Effector CD4-positive, alpha-beta T cell (primary cell): Measurements from ENCODE around the gene CSN2. TPM values are rescaled to one million over a fixed set of nuclear protein-coding genes. Genes with fewer than 3 reads are reported as not detected.
"Not testable (repeated sequence)": the region's sequence is repeated elsewhere in the genome, so short reads cannot be mapped to it uniquely, and the experiment has no call there.

Experiments used
- DNase-seq: peaks from one replicate; pipeline ENCODE4 v3.0.0-alpha.2; 2020
- total RNA-seq: gene quantifications from one replicate; lab custom pipeline; 2026; lab: John Stamatoyannopoulos, UW

CSN2 gene, protein sequence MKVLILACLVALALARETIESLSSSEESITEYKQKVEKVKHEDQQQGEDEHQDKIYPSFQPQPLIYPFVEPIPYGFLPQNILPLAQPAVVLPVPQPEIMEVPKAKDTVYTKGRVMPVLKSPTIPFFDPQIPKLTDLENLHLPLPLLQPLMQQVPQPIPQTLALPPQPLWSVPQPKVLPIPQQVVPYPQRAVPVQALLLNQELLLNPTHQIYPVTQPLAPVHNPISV
- not detected for total RNA-seq

DNA sequence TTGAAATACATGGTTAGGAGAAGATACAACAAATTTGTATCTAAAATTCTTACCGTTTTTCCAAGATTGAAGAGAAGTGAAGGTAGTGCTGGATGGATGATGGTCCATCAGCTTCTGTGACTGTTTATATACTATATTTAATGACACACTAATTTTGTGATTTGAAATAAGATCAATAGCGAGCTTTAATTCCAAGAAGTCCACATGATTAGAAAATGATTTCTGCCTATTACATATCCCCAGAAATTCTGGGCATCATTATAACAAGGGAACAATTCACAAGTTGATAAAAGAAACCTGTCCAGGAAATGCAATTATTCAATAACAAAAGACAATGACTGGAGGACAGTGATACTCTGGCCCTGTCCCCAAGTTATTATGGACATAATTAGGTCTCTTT is at the start of gene CSN2:
Gene CSN2, minus strand, starts transcription at position 101 of the 400 bp plus-strand sequence. CDS start 4,733 bp downstream, outside the sequence.
- DNase-seq = no peak

DNA sequence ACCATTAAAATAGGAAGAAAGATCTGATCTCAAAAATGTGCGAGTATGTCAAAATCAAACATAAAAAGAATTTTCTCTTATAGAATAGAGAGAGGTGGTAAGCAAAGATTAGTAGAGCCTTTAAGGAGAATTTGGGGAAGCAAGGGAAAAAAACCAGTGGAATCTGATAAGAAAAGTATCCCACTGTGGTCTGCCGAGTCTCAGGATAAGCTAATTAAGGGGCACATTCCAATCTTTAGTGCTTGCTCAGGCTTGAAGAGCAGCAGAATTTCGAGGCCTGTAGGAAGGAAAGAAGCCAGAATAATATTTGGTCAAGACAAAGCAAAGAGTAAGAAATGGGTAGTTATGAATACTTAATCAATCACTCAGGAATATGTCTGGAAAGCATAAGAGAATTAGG is 43.2 kb upstream of the CSN2 start:
- no peak for DNase-seq

DNA sequence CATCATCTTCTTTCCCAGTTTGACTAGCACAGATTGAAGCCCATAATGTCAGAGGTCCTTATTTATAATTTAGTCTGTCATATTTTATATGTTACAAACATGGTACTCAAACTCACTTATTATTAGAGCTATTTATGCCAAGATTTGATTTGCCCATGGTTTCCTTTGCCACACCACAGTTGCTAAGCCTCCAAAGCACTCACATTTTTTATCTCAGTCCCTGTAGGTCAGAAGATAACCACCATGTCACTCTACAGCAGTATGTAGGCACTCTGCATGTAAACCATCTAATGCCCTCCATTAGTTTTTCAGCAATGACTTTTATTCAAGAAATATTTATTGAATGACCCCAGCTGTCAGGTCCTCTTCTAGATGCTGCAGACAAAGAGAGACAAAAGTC is 37.0 kb upstream of the CSN2 start:
- no peak for DNase-seq

DNA sequence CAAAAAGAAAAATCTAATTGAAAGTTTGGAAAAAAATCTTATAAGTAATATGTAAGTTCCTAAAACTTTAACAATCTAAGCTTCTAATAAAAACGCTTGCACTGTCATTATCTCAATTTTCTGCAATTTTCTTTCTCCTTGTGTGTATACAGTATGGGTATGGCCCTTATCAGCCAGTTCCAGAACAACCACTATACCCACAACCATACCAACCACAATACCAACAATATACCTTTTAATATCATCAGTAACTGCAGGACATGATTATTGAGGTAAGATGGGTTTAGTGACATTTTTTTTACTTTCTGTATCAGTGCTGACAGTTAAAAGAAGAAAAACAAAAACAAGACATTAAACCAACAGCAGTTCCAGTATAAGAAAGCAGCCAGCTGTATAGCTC is 35.2 kb upstream of the CSN2 start:
- no peak for DNase-seq

DNA sequence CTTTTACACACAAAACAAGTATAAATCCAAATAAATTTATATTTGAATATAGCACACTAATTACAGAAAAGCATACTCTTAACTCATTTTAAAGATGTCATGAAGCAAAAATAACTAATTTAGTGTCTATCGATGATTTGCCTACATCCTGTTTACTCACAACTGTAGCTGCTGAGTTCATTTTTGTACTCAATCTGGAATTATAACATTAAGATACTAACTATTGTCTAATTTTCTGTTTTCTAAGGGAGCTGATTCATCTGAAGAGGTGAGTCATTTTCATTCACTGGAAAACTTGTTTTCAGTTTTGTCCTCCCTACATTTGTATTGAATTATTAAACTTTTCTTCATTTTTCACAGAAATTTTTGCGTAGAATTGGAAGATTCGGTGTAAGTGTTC is 33.9 kb upstream of the CSN2 start:
- DNase-seq = no peak

DNA sequence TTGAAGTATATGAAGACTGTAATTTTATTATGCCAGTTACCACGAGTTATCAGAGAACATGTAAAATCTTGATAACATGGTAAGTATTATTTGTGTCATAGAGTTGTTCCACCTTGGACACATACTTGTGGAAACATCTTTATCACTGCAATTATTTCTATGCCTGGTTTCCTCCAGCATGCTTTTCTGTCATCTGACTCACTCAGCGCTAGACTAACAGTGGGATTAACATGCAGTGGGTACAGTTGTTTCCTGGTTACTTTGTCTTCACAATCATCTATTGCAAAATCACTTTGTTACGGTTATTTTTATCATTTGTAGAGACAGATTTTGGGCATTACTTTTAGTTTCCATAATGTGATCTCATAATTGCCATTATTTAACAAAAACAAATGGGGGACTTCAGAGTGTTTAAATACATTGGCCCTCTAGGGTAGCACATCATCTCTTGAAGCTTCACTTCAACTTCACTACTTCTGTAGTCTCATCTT is 30.0 kb upstream of the CSN2 start, which contains the start of gene STATH:
Gene STATH, plus strand, starts transcription at position 441 of the 491 bp plus-strand sequence. CDS start 2,472 bp downstream, outside the sequence.
- no peak for DNase-seq

DNA sequence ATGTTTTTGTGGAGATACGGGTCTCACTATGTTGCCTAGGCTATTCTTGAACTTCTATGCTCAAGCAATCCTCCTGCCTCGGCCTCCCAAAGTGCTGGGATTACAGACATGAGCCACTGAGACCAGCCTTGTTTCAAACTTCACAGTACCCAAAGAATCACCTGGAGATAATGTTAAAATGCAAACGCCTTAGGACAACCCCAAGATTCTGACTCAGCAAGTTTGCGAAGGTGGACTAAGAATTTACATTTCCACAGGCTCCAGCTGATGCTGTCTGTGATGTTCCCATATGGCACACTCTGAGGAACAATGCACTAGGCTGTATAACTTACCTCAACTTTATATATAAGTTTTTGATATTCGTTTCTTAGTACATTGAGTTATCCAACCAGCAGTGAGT is 29.3 kb upstream of the CSN2 start:
- DNase-seq = no peak

DNA sequence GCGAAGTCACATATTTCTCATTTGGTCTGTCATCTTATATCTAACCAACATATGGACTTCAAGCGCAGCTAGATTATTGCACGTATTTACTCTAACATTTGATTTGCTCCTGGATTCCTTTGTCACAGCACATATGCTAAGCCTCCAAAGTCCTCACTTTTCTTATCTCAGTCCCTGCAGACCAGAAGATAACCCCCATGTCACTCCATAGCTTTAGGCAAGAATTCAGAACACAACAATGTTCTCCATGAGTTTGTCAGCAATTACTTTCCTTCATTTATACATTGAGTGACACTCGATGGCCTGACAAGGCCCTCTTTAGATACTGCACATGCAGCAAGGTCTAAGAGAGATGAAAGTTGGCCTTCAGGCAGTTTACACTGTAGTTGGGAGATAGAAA is 25.5 kb upstream of the CSN2 start:
- no peak for DNase-seq

DNA sequence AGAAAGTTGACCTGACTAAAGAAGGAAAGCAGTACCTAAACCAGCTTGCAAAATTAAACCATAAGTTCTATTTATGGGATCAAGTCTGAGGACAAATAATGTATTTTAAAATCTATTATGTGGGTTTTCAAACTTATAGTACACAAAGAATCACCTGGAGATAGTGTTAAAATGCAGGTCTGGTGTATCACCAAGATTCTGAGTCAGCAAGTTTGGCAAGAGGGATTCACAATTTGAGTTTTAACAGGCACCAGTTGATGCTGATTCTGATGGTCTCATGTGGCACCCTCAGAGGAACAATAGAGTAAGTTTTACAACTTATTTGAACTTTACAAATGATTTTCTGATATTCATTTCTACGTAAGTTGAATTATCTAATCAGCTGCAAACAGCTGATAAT is 21.1 kb upstream of the CSN2 start:
- DNase-seq = no peak

DNA sequence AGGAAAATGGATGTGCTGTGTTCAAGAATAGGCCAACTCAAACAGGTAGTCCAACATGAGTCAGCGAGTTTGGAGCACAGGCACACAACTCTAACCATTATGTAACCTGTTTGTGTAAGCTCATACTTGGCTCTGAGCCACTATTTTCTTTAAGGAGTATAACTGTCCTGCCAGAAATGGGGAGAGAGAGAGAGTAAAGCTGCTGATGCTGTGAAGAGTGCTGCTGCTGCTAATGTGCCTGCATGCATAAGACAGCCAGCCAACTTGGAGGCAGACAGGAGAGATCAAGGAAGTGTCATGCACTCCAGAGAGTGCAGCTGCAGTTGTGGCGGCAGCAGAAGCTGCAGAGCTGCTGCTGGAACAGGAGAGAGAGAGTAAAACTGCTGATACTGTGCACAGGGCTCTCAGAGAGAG is 18.5 kb upstream of the CSN2 start:
- no peak for DNase-seq

DNA sequence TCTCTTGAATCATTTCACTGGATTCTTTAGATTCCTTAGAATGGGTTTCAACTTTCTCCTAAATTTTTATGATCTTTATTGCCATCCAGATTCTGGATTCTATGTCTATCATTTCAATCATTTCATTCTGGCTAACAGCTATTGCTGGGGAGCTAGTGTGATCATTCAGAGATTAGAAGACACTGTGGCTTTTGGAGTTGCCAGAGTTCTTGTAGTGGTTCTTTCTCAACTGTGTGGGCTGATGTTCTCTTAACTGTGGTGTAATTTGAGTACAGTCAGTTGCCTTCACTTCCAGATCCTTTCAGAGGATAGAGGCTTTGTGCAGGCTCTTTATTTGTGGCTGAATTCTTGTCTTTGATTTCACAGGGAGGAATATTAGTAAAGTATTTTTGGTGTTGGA is 12.1 kb upstream of the CSN2 start:
- no peak for DNase-seq

DNA sequence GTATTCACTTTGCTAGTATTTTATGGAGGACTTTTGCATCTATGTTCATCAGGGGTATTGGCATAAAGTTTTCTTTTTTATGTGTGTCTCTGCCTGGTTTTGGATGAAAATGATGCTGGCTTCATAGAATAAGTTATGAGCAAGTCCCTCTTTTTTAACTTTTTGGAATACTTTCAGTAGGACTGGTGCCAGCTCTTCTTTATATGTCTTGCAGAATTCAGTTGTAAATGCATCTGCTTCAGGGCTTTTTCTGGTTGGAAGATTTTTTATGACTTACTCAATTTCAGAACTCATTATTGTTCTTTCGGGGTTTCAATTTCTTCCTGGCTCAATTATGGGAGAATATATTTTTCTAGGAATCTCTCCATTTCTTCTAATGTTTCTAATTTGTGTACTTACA is 9.1 kb upstream of the CSN2 start:
- no peak for DNase-seq

DNA sequence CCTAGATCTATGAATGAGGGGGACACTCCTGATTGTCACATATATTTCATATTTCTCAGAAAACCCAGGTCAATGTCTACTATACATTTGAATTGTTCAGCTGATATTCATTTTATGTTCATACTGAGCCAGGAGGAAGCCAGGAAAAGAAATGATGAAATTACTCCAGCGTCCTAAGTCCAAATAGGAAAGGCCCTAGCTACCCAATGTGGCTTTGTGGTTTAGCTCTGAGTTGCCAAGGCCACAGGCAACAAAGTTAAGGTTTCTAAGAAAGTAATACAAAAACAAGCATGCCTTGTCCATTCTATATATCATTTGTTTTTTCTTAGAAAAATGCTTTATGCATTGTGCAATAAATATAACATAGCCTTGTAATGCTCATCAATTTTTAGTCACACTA is 4.5 kb upstream of the CSN2 start:
- DNase-seq = no peak

DNA sequence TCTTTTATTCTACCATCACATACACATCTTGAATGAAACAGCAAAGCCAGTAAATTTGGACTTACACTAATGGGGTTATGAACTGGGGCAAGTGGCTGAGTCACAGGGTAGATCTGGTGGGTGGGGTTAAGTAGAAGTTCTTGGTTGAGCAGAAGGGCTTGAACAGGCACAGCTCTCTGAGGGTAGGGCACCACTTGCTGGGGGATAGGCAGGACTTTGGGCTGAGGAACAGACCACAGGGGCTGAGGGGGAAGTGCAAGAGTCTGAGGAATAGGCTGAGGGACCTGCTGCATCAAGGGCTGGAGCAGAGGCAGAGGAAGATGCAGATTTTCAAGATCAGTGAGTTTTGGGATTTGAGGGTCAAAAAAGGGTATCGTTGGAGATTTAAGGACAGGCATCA is 8.3 kb downstream of the CSN2 start:
- no peak for DNase-seq

DNA sequence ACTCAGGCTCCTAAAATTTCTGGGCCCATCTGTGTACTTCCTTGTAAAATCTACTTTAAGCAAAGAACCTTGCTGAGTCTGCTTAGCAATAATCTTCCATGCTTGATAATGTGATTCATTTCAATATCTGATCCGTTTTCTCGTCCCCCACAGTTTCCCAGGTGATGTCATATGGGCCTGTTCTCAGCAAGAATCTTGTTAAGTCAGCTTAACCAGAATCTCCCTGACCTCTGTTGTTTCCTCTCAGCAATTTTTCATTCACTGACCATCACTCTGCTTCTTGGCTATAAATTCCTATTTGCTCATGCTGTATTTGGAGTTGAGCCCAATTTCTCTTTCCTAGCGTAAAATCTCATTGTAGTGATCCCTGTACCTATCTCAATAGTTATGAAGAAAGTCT is 13.9 kb downstream of the CSN2 start:
- DNase-seq = no peak

DNA sequence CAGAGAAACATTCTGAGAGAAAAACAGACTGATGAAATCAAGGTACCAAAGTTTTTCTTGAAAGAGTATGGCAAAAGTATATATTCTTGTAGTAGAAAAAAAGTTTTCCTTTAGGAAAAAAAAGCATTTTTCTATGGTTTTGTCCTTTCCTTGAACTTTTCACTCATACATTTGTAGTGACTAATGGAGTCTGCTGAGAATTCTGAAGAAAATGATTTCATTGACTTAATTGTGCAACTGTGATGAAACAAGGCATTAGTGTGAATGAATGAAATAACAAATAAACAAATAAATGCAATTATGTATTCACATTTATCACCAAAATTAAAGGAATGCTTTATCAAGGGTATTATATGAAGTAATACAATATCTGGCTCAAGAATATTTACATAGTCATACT is 29.0 kb downstream of the CSN2 start:
- DNase-seq = no peak

DNA sequence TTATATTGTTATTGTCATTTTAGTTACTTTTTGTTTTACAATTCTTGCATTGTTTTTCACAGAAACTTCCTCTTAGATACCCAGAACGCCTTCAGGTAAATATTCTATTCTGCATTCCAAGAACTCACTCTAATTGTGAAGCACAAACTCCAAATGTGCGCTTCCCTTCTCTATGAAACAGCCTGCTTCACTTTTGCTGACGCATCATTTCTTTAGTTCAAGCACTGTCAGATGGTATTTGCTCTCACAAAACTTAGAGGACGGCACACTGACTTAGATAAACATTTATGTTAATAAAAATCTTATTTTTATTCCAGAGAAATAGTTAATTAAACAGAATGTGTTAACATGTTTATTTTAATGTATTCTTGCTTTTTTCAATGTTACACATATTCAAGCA is 31.4 kb downstream of the CSN2 start:
- no peak for DNase-seq

DNA sequence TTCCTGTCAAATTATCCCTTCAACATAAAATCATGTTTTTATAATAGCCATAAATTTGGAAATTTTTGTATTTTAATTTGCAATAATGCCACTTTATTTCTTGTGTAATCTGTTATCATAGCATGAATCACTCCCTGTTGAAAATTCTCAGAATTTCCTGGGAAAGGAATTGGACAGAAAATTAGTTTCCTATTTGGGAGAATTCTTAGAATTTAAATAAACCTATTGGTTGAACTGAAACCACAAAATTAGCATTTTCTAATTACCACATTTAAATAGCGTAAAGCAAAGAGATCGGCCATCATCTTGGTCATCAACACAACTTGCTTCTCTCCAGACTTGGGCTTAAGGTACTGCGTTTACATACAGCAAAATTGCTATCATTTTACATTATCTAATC is 34.8 kb downstream of the CSN2 start, which contains the start of gene CSN1S1:
Gene CSN1S1, plus strand, starts transcription at position 301 of the 400 bp plus-strand sequence. CDS start 1,488 bp downstream, outside the sequence.
- DNase-seq = no peak

DNA sequence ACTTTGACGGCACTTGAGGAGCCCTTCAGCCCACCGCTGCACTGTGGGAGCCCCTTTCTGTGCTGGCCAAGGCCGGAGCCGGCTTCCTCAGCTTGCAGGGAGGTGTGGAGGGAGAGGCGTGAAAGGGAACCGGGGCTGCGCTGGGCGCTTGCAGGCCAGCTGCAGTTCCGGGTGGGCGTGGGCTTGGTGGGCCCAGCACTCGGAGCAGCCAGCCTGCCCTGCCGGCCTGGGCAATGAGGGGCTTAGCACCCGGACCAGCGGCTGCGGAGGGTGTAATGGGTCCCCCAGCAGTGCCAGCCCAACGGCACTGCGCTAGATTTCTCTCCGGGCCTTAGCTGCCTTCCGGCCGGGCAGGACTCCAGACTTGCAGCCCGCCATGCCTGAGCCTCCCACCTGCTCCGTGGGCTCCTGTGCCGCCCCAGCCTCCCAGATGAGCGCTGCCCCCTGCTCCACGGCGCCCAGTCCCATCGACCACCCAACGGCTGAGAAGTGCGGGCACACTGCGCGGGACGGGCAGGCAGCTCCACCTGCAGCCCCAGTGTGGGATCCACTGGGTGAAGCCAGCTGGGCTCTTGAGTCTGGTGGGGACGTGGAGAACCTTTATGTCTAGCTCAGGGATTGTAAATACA is 41.6 kb downstream of the CSN2 start:
- DNase-seq = not testable (repeated sequence)

DNA sequence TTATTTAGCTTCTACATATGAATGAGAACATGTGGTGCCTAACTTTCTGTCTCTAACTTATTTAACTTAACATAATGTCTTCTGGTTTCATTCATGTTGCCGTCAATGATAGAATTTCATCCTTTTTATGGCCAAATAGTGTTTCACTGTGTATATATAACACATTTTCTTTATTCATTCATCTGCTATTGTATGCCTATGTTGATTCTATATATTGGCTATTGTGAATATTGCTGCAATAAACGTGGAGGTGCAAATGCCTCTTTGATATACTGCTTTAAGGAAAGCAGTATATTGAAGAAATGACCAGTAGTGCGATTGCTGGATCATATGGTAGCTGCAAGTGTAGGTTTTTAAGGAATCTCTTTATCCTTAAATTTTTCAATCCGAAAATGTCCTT is 44.7 kb downstream of the CSN2 start:
- DNase-seq = no peak

DNA sequence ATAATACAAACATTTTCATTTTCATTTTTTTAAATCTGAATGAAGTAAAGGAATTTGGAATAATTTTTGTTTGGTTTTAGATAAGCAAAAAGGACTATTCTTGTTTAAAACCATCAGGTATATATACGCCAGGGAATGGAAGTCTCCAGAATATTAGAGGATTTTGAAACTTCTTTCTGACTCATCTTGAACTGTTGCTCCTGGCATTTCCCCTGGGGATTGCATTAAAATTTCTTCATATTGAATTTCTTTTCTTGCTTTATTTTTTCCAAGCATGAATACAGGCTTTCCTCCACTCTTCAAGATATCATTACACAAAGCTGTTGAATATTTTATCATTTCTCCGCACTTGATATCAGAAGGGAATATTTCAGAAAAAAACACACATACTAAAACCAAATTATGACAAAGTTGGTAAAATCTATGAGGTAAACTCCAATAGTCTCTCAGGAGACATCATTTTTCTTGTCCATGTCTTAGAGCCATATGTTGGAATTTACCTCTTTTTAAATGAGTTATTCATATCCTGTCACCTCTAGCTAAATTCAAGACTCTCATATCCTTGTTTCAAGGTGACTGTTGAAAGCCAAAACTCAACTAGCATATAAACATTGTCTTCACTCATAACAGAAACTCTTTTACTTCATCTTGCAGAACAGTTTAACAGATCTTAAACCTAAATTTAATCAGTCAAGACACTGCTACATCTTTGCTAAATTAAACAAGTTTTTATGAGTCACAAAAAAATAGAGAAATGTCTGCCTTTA is 55.3 kb downstream of the CSN2 start:
- no peak for DNase-seq

DNA sequence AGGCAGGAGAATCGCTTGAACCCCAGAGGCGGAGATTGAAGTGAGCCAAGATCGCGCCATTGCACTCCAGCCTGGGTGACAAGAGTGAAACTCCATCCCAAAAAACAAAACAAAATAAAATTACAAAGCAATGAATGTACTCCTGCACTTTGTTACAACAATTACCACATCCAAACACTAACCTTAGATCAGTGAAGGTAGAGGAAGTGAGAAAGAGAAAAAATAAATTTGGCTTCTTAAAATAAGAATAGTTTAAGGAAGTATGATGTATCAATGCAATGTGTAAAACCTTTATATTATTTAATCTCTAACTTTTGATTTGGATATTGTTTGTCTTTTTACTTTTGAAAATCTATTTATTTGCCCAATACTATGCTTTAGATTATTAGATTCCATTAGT is 56.3 kb downstream of the CSN2 start:
- DNase-seq = no peak

DNA sequence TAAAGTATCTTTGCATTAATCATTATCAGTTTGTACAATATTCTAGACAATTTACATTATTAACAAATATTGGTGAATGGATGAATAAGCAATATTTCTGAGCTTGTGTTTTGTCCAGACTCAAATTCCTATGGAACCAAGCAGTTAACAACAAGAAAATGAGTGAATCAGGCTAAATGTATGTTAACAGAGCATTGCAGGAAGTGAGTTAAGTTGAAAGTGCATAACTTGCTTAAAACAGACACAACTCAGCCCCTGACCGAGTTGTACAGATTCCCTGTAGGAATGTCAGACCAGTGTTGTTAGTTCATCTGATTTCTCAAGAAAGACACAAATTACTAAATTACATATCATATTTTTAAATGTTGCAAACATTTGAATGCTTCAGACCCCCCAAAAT is 58.4 kb downstream of the CSN2 start:
- DNase-seq = no peak
